ENCODE measurements around the gene SMIM17.
"Not testable (repeated sequence)": the region's sequence is repeated elsewhere in the genome, so short reads cannot be mapped to it uniquely, and the experiment has no call there.

Gene SMIM17

DNA sequence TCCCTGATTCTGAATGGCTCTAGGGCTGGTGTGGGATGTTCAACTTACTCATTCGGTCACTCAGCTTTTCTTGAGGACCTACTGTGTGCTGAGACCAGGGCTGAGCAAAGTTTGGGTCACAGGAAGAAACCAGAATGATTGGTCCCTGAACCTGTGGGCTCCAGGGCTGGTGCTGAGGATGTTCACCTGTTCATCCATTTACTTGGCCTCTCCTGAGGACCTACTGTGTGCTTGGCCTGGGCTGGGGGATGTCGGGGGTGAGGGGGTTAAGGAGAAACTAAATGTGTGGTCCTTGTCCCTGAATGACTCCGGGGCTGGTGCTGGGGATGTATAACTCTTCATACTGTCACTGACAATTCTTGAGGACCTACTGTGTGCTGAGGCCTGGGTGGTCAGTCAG, 18.3 kb downstream of the SMIM17 start:
- Histone ChIP-seq H3K9ac (ENCODE audit: low read depth, low read length) (no peak overlapping the region), H3K9me3 (ENCODE audit: control insufficient read depth, insufficient read depth, low read length) (peaks cover 13% of the 10 kb centered on the region), H3K4me1 (ENCODE audit: control insufficient read depth, insufficient read depth, low read length) (no peaks in the 10 kb centered on the region), H3K27me3 (ENCODE audit: control insufficient read depth, insufficient read depth, low read length) (no peaks in the 10 kb centered on the region), H3K4me3 (ENCODE audit: low read depth, low read length) (no peak overlapping the region), H3K36me3 (ENCODE audit: control insufficient read depth, insufficient read depth, low read length) (no peaks in the 10 kb centered on the region)

DNA sequence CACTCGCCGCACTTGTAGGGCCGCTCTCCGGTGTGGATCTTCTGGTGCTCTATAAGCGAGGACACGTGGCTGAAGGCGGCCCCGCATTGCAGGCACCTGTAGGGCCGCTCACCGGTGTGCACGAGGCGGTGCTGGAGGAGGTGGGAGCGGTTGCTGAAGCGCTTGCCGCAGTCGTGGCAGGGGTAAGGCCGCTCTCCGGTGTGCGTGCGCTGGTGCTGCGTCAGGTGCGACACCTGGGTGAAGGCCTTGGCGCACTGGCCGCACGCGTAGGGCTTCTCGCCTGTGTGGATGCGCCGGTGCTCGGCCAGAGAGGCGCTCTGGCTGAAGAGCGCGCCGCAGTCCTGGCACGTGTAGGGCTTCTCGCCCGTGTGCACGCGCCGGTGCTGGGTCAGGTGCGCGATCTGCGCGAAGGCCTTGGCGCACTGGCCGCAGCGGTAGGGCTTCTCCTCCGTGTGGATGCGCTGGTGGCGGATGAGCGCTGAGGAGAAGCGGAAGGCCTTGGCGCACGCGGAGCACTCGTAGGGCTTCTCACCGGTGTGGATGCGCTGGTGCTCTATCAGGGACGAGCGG, 21.1 kb downstream of the SMIM17 start:
- H3K4me3 ChIP-seq (ENCODE audit: low read depth, low read length), result no peak overlapping the region
- peaks cover 26% of the 10 kb centered on the region for H3K9me3 ChIP-seq (ENCODE audit: control insufficient read depth, insufficient read depth, low read length)
- no peak overlapping the region for H3K9ac ChIP-seq (ENCODE audit: low read depth, low read length)
- H3K27me3 ChIP-seq (ENCODE audit: control insufficient read depth, insufficient read depth, low read length), result no peaks in the 10 kb centered on the region
- H3K36me3 ChIP-seq (ENCODE audit: control insufficient read depth, insufficient read depth, low read length), result no peaks in the 10 kb centered on the region
- H3K4me1 ChIP-seq (ENCODE audit: control insufficient read depth, insufficient read depth, low read length), result no peaks in the 10 kb centered on the region

DNA sequence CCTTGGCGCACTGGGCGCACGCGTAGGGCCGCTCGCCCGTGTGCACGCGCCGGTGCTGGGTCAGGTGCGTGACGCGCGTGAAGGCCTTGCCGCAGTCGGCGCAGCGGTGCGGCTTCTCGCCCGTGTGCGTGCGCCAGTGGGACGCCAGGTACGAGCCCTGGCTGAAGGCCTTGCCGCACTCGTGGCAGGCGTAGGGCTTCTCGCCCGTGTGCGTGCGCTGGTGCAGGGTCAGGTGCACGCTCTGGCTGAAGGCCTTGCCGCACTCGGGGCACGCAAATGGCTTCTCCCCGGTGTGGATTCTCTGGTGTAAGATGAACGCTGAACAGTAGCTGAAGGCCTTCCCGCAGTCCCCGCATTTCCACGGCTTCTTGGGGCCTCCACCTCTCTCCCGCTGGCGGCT, 21.6 kb downstream of the SMIM17 start:
- Histone ChIP-seq H3K27me3 (ENCODE audit: control insufficient read depth, insufficient read depth, low read length) (no peaks in the 10 kb centered on the region), H3K9me3 (ENCODE audit: control insufficient read depth, insufficient read depth, low read length) (peaks cover 24% of the 10 kb centered on the region), H3K4me3 (ENCODE audit: low read depth, low read length) (no peak overlapping the region), H3K36me3 (ENCODE audit: control insufficient read depth, insufficient read depth, low read length) (no peaks in the 10 kb centered on the region), H3K4me1 (ENCODE audit: control insufficient read depth, insufficient read depth, low read length) (no peaks in the 10 kb centered on the region), H3K9ac (ENCODE audit: low read depth, low read length) (no peak overlapping the region)

- peaks cover 26% of the 10 kb centered on the region for H3K9me3 ChIP-seq (ENCODE audit: control insufficient read depth, insufficient read depth, low read length)
- H3K9ac ChIP-seq (ENCODE audit: low read depth, low read length), result no peak overlapping the region
Observed at GRCh38 chr19:56667311-56667870, 24.4 kb downstream of the SMIM17 start.

DNA sequence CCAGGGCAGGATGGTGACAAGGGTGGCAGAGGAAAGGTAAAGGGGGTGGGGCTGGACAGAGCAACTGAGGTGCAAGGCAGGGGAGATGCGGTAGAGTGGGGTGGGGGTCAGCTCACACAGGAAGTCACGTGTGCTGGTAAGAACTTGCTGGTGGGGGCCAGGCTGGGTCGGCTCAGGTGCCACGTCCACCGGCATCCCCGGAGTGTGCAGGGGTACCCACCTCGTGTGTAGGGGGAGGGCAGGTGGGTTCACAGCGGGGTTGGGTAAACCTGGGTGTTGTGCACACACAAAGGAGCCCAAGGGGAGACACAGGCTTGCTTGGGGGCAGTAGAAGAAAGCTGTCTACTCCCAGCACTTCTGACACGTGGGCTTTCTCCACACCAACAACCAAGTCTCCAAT, 25.7 kb downstream of the SMIM17 start:
- no peaks in the 10 kb centered on the region for H3K36me3 ChIP-seq (ENCODE audit: control insufficient read depth, insufficient read depth, low read length)
- no peak overlapping the region for H3K9ac ChIP-seq (ENCODE audit: low read depth, low read length)
- H3K9me3 ChIP-seq (ENCODE audit: control insufficient read depth, insufficient read depth, low read length), result peaks cover 27% of the 10 kb centered on the region
- H3K4me3 ChIP-seq (ENCODE audit: low read depth, low read length), result no peak overlapping the region
- H3K27me3 ChIP-seq (ENCODE audit: control insufficient read depth, insufficient read depth, low read length), result no peaks in the 10 kb centered on the region
- H3K4me1 ChIP-seq (ENCODE audit: control insufficient read depth, insufficient read depth, low read length), result no peaks in the 10 kb centered on the region

More at GRCh38 chr19:56667311-56667870, 24.4 kb downstream of the SMIM17 start:
- H3K27me3 ChIP-seq (ENCODE audit: control insufficient read depth, insufficient read depth, low read length), result no peaks in the 10 kb centered on the region
- no peaks in the 10 kb centered on the region for H3K36me3 ChIP-seq (ENCODE audit: control insufficient read depth, insufficient read depth, low read length)
- no peak overlapping the region for H3K4me3 ChIP-seq (ENCODE audit: low read depth, low read length)
- H3K4me1 ChIP-seq (ENCODE audit: control insufficient read depth, insufficient read depth, low read length), result no peaks in the 10 kb centered on the region

DNA sequence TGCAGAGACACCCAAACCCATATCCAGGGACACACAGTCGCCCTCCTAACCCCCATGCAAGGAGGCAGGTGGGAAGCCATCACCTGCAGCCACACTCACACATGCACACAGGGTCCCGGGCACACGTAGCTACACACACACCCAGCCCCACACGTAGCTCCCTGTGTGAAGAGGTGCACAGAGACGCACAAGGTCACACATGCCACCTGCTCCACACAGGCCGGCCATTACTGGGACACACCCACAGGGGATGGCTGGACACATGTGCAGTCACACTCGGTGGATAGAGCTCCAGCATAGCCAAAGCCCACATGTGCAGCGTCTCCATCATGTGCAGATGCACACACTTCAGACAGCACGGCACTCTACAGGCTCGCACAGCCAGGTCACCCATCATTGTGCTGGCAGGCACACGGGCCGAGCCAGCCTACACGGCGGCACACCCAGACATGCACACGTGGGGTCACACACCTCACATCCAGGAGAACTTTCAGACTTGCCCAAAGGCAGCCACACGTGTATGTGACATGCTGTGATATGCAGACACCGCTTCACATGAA, 27.5 kb downstream of the SMIM17 start:
- no peak overlapping the region for H3K4me3 ChIP-seq (ENCODE audit: low read depth, low read length)
- no peaks in the 10 kb centered on the region for H3K27me3 ChIP-seq (ENCODE audit: control insufficient read depth, insufficient read depth, low read length)
- peaks cover 44% of the 10 kb centered on the region for H3K9me3 ChIP-seq (ENCODE audit: control insufficient read depth, insufficient read depth, low read length)
- H3K36me3 ChIP-seq (ENCODE audit: control insufficient read depth, insufficient read depth, low read length), result no peaks in the 10 kb centered on the region
- H3K4me1 ChIP-seq (ENCODE audit: control insufficient read depth, insufficient read depth, low read length), result no peaks in the 10 kb centered on the region
- no peak overlapping the region for H3K9ac ChIP-seq (ENCODE audit: low read depth, low read length)

DNA sequence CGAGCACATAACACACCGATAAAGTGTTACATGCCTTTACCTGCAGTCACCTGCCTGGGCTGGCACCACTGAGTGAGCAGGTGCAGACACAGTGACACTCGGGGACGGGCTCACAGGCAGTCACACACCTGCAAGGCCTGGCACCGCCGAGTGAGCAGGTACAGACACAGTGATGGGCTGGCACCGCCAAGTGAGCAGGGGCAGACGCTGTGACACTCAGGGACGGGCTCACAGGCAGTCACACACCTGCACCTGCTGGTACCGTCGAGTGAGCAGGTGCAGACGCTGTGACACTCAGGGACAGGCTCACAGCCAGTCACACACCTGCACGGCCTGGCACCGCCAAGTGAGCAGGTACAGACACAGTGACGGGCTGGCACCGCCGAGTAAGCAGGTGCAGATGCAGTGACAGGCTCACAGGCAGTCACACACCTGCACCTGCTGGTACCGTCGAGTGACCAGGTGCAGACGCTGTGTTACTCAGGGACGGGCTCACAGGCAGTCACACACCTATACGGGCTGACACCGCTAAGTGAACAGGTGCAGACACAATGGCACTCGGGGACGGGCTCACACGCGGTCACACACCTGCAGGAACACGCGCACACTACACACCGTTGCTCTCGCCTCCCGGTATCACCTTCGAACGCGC, 28.1 kb downstream of the SMIM17 start:
- Histone ChIP-seq H3K4me3 (ENCODE audit: low read depth, low read length) (no peak overlapping the region), H3K4me1 (ENCODE audit: control insufficient read depth, insufficient read depth, low read length) (no peaks in the 10 kb centered on the region), H3K9me3 (ENCODE audit: control insufficient read depth, insufficient read depth, low read length) (peaks cover 47% of the 10 kb centered on the region), H3K36me3 (ENCODE audit: control insufficient read depth, insufficient read depth, low read length) (no peaks in the 10 kb centered on the region), H3K9ac (ENCODE audit: low read depth, low read length) (no peak overlapping the region), H3K27me3 (ENCODE audit: control insufficient read depth, insufficient read depth, low read length) (no peaks in the 10 kb centered on the region)

GRCh38 chr19:56671613-56671994, 28.6 kb downstream of the SMIM17 start, which contains the start of gene ZNF835:
Gene ZNF835, minus strand, starts transcription at chr19:56671757. Its CDS starts 6,559 bp downstream, at chr19:56665198.
- Histone ChIP-seq H3K4me3 (ENCODE audit: low read depth, low read length) (no peak within 1 kb of the TSS), H3K4me1 (ENCODE audit: control insufficient read depth, insufficient read depth, low read length) (no peaks in the 10 kb centered on the region), H3K27me3 (ENCODE audit: control insufficient read depth, insufficient read depth, low read length) (no peaks in the 10 kb centered on the region), H3K9ac (ENCODE audit: low read depth, low read length) (no peak within 1 kb of the TSS), H3K36me3 (ENCODE audit: control insufficient read depth, insufficient read depth, low read length) (no peaks in the 10 kb centered on the region), H3K9me3 (ENCODE audit: control insufficient read depth, insufficient read depth, low read length) (peaks cover 46% of the 10 kb centered on the region)

- H3K36me3 ChIP-seq (ENCODE audit: control insufficient read depth, insufficient read depth, low read length); H3K9ac ChIP-seq (ENCODE audit: low read depth, low read length); H3K4me3 ChIP-seq (ENCODE audit: low read depth, low read length); H3K4me1 ChIP-seq (ENCODE audit: control insufficient read depth, insufficient read depth, low read length); H3K27me3 ChIP-seq (ENCODE audit: control insufficient read depth, insufficient read depth, low read length): not testable (repeated sequence)
- H3K9me3 ChIP-seq (ENCODE audit: control insufficient read depth, insufficient read depth, low read length), result peaks cover 39% of the 10 kb centered on the region
Observed at GRCh38 chr19:56672610-56673009, 29.7 kb downstream of the SMIM17 start.

- Histone ChIP-seq H3K36me3 (ENCODE audit: control insufficient read depth, insufficient read depth, low read length) (peaks cover 3% of the 10 kb centered on the region), H3K27me3 (ENCODE audit: control insufficient read depth, insufficient read depth, low read length) (no peaks in the 10 kb centered on the region), H3K4me1 (ENCODE audit: control insufficient read depth, insufficient read depth, low read length) (no peaks in the 10 kb centered on the region), H3K9me3 (ENCODE audit: control insufficient read depth, insufficient read depth, low read length) (peaks cover 27% of the 10 kb centered on the region), H3K4me3 (ENCODE audit: low read depth, low read length) (no peak overlapping the region), H3K9ac (ENCODE audit: low read depth, low read length) (no peak overlapping the region)
Observed at GRCh38 chr19:56678205-56678604, 35.2 kb downstream of the SMIM17 start.

GRCh38 chr19:56681702-56682101, 38.7 kb downstream of the SMIM17 start:
- no peak overlapping the region for H3K9ac ChIP-seq (ENCODE audit: low read depth, low read length)
- no peaks in the 10 kb centered on the region for H3K4me1 ChIP-seq (ENCODE audit: control insufficient read depth, insufficient read depth, low read length)
- H3K27me3 ChIP-seq (ENCODE audit: control insufficient read depth, insufficient read depth, low read length), result no peaks in the 10 kb centered on the region
- H3K4me3 ChIP-seq (ENCODE audit: low read depth, low read length), result no peak overlapping the region
- H3K9me3 ChIP-seq (ENCODE audit: control insufficient read depth, insufficient read depth, low read length), result peaks cover 17% of the 10 kb centered on the region
- H3K36me3 ChIP-seq (ENCODE audit: control insufficient read depth, insufficient read depth, low read length), result peaks cover 3% of the 10 kb centered on the region

DNA sequence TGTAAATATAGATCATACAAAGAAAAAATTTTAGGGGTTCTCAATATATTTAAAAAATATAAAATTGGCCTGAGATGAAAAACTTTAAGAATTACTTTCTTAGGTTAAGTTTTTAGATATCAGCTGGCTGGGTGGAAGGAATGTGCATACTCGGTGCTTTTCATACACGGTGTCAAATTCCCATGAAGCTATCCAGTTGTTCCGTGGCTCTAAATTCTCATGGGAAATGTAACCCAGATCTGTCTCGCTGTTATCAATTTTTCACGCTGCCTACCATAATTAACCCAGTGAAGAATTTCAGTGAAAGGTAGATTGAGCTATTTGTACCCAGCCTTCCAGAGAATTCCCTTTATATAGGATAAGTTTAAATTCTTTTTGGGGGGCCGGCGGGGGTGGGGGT, 40.2 kb downstream of the SMIM17 start:
- Histone ChIP-seq H3K9me3 (ENCODE audit: control insufficient read depth, insufficient read depth, low read length) (peaks cover 19% of the 10 kb centered on the region), H3K36me3 (ENCODE audit: control insufficient read depth, insufficient read depth, low read length) (peaks cover 3% of the 10 kb centered on the region)

More for the DNA sequence above, 40.2 kb downstream of the SMIM17 start:
- H3K9ac ChIP-seq (ENCODE audit: low read depth, low read length), result no peak overlapping the region
- H3K27me3 ChIP-seq (ENCODE audit: control insufficient read depth, insufficient read depth, low read length), result no peaks in the 10 kb centered on the region
- H3K4me3 ChIP-seq (ENCODE audit: low read depth, low read length), result no peak overlapping the region
- H3K4me1 ChIP-seq (ENCODE audit: control insufficient read depth, insufficient read depth, low read length), result no peaks in the 10 kb centered on the region
